Forelimb muscle (tissue), 1 donor: Measurements from ENCODE around the gene SEC14L2. TPM values are rescaled to one million over a fixed set of nuclear protein-coding genes. Genes with fewer than 3 reads are reported as not detected.

Experiments used
- DNase-seq: peaks from one replicate; pipeline ENCODE4 v3.0.0-alpha.2; 2013; ENCODE audit warnings: low read depth
- polyA plus RNA-seq: library from polyadenylated mRNA; unstranded; fragments of 120-200 nt; gene quantifications from one replicate; pipeline ENCODE4 v1.2.1, GENCODE V29; 2013; ENCODE audit not compliant: insufficient read length

The SEC14L2 gene
- 2.1 TPM for polyA plus RNA-seq

DNA sequence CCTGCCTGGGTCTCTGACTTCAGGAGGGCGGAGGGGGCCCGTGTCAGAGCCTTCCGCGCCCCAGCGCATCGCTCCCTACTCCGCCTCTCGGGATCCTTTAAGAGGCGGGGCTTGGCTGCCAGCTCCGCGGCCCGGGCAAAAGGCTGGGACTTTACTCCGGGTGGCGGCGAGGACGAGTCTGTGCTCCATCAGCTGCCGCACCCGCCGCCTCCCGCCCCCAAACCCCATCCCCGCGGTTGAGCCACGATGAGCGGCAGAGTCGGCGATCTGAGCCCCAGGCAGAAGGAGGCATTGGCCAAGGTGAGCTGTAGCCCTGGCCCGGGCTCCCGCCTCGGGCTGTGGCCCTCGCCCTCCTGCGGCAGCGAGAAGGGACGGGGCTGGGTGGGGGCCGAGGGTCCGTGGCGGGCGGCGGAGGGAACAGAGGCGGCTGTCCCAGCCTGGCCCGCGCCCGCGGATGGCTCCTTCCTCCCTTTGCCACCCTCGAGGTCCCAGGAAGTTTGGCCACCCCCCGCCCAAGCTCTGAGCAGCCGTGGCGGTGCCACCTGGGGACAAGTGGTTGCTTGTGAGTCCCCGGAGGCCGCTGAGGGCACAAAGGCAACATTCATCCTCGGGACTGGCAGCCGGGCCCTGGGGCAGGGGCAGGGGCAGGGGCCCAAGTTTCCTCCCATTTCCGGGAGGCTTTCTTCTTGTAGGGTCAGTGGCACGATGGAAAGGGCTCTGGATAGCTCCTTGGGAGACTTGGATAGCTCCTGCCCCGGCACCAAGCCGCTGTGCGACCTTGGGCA lies at the start of gene SEC14L2:
TSS of gene SEC14L2 (plus strand) at position 148 of the 785 bp plus-strand sequence. CDS start at position 247, 99 bp downstream.
- no peak for DNase-seq

DNA sequence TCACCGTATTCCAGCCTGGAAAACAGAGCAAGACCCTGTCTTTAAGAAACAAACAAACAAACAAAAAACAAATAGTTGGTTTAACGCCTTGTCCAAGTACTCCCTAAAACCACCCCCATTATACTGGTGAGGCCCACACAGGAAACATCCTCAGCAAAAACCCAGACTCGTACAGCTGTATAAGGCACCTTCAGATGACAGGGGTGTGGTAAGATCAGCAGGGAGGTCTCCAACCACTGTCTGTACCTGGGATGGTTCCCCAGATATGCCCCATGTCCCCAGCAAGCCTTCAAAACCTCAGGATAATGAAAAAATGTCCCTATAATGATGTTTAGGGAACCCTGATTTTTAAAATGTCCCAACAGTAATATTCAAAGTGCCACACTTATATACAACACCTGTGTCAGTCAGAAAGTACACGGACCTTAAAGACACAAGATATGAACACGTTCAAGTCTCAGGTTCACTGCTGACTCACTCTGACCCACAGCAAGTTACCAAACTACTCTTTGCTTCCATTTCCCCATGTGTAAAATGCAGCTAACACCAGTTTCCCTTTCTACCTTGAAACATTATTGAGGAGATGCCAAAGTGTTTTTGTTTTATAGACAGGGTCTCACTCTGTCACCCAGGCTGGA lies 49.4 kb upstream of the SEC14L2 start:
- DNase-seq = no peak

- no peak for DNase-seq
These were observed 48.4 kb upstream of the SEC14L2 start for GRCh38 chr22:30348404-30348803.

- no peak for DNase-seq
These were observed 48.0 kb upstream of the SEC14L2 start for GRCh38 chr22:30348809-30349208.

GRCh38 chr22:30351226-30351625 lies 45.6 kb upstream of the SEC14L2 start:
- no peak for DNase-seq

- no peak for DNase-seq
These were observed 42.2 kb upstream of the SEC14L2 start for GRCh38 chr22:30354644-30355043.

GRCh38 chr22:30356449-30357235 lies 40.2 kb upstream of the SEC14L2 start, which contains the start of the genes CCDC157 and SF3A1:
TSS of gene CCDC157 (plus strand) at chr22:30357007. CDS start at chr22:30366001, 8,994 bp downstream.
TSS of gene SF3A1 (minus strand) at chr22:30356894. CDS start at chr22:30356792, 102 bp downstream.
- peak; percentile 70 for DNase-seq

DNA sequence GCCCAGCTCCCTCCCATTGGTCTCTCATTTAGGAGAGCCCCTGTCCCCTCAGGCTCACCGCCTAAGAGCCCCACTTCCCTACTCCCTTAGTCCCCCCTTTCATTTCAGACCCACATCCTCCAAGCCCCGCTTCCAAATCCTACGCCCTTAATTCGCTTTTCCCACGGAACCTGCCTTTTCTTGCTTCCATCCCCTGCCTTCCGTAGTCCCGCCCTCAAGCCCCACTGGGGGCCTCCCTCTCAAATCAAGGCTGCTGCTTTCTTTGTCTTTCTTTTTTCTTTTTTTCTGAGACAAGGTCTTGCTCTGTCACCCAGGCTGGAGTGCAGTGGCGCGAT lies 39.6 kb upstream of the SEC14L2 start:
- no peak for DNase-seq

DNA sequence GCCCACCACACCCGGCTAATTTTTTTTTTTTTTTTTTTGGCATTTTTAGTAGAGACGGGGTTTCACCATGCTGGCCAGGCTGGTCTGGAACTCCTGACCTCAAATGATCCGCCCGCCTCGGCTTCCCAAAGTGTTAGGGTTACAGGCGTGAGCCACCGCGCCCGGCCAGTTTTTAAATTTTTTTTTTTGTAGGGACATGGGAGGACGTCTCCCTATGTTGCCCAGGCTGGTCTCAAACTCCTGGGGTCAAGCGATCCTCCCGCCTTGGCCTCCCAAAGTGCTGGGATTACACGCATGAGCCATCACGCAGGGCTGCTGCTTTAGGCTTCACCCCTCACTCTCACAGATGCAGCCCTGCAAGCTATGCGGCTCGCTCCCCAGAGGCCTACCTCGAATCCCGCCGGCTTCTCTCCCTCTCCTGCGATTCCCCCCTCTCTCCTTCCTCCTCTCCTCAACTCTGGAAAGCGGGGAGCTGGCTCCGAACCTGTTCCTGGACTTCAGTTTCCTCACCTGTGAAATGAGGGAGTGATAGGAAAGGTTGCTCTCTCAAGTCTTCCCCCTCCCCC lies 39.1 kb upstream of the SEC14L2 start:
- no peak for DNase-seq

DNA sequence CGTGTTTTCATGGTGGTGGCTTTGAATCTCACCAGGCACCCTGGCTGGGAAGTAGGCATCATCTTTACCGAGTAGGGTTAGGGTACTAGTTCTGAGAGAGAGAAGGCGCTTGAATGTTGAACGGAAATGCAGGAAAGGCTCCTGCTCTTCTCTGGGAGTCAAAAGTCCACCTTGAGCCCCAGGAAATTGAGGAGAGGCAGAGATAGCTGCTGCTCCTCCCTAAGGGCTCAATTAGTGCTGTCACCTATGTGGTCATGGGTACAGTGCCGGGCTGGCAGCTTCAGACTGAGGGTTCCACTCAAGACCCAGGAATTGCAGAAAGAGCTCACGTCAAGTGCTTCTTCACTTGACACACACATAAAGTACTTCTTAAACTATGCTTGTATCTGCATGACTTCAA lies 38.3 kb upstream of the SEC14L2 start:
- DNase-seq = no peak

- DNase-seq = no peak
These were observed 34.7 kb upstream of the SEC14L2 start for GRCh38 chr22:30361916-30362650.

GRCh38 chr22:30362651-30363281 lies 34.1 kb upstream of the SEC14L2 start:
- DNase-seq = no peak

DNA sequence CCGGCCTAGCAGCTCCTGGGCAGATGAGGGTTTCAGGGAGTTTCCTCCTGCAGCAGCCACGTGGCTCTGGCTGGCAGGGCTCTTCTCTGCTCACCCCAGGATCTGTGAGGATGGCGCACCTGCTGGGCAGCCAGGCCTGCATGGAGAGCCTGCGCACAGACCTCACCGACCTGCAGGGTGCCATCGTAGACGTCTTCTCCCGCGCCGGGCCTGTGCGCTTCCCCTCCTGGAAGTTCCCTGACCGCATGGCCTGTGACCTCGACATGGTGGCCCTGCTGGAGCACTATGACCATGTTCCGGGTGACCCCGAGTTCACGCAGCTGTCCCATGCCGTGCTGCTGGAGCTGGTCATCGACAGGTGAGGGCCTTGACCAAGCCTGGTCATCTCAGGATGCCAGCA lies 30.9 kb upstream of the SEC14L2 start:
- DNase-seq = no peak

- no peak for DNase-seq
These were observed 28.4 kb upstream of the SEC14L2 start for GRCh38 chr22:30368420-30368819.

- no peak for DNase-seq
These were observed 26.1 kb upstream of the SEC14L2 start for GRCh38 chr22:30370641-30371230.

DNA sequence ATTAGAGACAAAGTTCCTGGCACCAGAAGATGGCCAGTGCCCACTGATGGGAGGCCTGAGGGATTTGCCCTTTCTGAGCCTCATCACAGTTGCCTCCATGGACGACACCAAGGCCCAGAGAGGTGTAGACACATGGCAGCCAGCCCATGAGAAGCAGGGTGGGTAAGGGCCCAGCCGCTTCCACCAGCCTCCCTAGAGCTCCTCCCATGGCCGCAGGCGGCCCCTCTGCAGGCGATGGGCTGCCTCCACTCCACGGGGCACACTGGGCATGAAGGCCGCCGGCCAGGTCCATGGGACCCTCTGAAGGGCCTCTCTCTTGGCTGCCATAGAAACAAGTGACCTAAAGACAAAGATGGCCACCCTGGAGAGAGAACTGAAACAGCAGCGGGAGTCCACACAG lies 25.5 kb upstream of the SEC14L2 start:
- no peak for DNase-seq

DNA sequence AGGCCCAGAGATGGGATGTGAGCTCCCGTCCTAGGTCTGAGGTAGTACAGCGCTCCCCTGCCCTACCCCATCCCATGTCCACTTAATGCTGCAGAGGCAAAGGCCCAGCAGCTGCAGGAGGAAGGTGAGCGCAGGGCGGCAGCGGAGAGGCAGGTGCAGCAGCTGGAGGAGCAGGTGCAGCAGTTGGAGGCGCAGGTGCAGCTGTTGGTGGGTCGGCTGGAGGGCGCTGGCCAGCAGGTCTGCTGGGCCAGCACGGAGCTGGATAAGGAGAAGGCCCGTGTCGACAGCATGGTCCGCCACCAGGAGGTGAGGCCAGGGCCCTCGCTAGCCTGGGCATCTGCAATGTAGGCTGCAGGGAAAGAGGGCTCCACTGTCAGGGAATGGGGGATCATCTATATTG lies 24.8 kb upstream of the SEC14L2 start:
- DNase-seq = no peak

GRCh38 chr22:30372915-30373314 lies 23.9 kb upstream of the SEC14L2 start:
- no peak for DNase-seq

DNA sequence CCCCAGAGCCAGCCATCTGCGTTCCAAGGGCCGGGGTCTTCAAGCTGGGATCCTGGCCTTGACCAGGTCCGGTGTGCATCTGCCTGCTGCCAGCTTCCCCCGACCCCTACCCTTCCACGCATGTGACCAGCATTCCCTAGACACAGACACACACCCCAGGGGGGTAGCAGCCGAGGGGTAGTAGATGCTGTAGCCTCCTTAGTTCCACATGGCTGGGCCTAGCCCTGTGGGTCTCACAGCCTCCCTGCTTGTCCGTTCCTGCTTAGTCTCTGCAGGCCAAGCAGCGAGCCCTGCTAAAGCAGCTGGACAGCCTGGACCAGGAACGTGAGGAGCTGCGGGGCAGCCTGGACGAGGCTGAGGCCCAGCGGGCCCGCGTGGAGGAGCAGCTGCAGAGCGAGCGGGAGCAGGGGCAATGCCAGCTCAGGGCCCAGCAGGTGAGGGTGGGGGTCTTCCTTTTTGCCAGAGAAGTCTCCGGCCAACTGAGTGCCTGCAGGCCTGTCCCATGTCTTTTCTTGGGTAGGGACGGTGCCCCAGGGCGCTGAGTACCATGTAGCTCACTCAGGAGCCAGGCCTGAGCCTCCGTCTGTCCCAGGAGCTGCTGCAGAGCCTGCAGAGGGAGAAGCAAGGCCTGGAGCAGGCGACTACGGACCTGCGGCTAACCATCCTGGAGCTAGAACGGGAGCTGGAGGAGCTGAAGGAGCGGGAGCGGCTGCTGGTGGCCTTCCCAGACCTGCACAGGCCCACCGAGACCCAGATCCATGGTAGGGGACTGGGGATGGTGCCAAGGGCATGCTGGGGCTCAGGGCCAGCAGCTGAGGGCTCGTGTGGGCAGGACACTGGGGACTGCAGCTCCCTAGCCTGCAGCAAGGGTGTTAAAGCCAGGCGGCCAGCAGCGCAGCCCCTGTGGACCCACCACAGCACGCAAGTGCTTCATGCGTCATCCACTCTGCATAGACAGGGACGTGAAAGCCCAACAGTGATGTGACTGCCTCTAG lies 23.2 kb upstream of the SEC14L2 start:
- no peak for DNase-seq
